ENCODE data around the gene CD6.

CD6 gene

GRCh38 chr11:60971520-60971919 is at the start of gene CD6:
Gene CD6, plus strand, starts transcription at chr11:60971680. Its CDS starts 186 bp downstream, at chr11:60971866.
- no peaks in the 10 kb centered on the region for H3K9me3 ChIP-seq (ENCODE audit: control insufficient read depth, low read length)
- H3K9ac ChIP-seq (ENCODE audit: low read length): peak within 1 kb of the TSS; percentile 18
- H3K36me3 ChIP-seq (ENCODE audit: control insufficient read depth, insufficient read depth, low read length): no peaks in the 10 kb centered on the region
- no peak within 1 kb of the TSS for H3K4me3 ChIP-seq (ENCODE audit: low read length)
- H3K27me3 ChIP-seq (ENCODE audit: control insufficient read depth, insufficient read depth, low read length): no peaks in the 10 kb centered on the region
- H3K4me1 ChIP-seq (ENCODE audit: control insufficient read depth, insufficient read depth, low read length): peaks cover 8% of the 10 kb centered on the region

GRCh38 chr11:60921777-60922335 is 49.6 kb upstream of the CD6 start:
- Histone ChIP-seq H3K4me1 (ENCODE audit: control insufficient read depth, insufficient read depth, low read length) (peaks cover 12% of the 10 kb centered on the region), H3K9me3 (ENCODE audit: control insufficient read depth, low read length) (no peaks in the 10 kb centered on the region), H3K4me3 (ENCODE audit: low read length) (no peak overlapping the region), H3K9ac (ENCODE audit: low read length) (no peak overlapping the region), H3K36me3 (ENCODE audit: control insufficient read depth, insufficient read depth, low read length) (peaks cover 7% of the 10 kb centered on the region), H3K27me3 (ENCODE audit: control insufficient read depth, insufficient read depth, low read length) (peaks cover 19% of the 10 kb centered on the region)

GRCh38 chr11:60922906-60923305 is 48.6 kb upstream of the CD6 start:
- H3K4me1 ChIP-seq (ENCODE audit: control insufficient read depth, insufficient read depth, low read length): peaks cover 17% of the 10 kb centered on the region
- H3K27me3 ChIP-seq (ENCODE audit: control insufficient read depth, insufficient read depth, low read length): peaks cover 25% of the 10 kb centered on the region
- no peak overlapping the region for H3K9ac ChIP-seq (ENCODE audit: low read length)
- H3K9me3 ChIP-seq (ENCODE audit: control insufficient read depth, low read length): no peaks in the 10 kb centered on the region
- no peak overlapping the region for H3K4me3 ChIP-seq (ENCODE audit: low read length)
- peaks cover 7% of the 10 kb centered on the region for H3K36me3 ChIP-seq (ENCODE audit: control insufficient read depth, insufficient read depth, low read length)

GRCh38 chr11:60923326-60923725 is 48.2 kb upstream of the CD6 start:
- Histone ChIP-seq H3K27me3 (ENCODE audit: control insufficient read depth, insufficient read depth, low read length) (peaks cover 25% of the 10 kb centered on the region), H3K9ac (ENCODE audit: low read length) (no peak overlapping the region), H3K36me3 (ENCODE audit: control insufficient read depth, insufficient read depth, low read length) (peaks cover 7% of the 10 kb centered on the region), H3K4me1 (ENCODE audit: control insufficient read depth, insufficient read depth, low read length) (peaks cover 17% of the 10 kb centered on the region), H3K9me3 (ENCODE audit: control insufficient read depth, low read length) (no peaks in the 10 kb centered on the region), H3K4me3 (ENCODE audit: low read length) (no peak overlapping the region)

GRCh38 chr11:60923800-60924109 is 47.7 kb upstream of the CD6 start:
- H3K27me3 ChIP-seq (ENCODE audit: control insufficient read depth, insufficient read depth, low read length): peaks cover 25% of the 10 kb centered on the region
- H3K9ac ChIP-seq (ENCODE audit: low read length): no peak overlapping the region
- no peaks in the 10 kb centered on the region for H3K9me3 ChIP-seq (ENCODE audit: control insufficient read depth, low read length)
- H3K4me3 ChIP-seq (ENCODE audit: low read length): no peak overlapping the region
- H3K4me1 ChIP-seq (ENCODE audit: control insufficient read depth, insufficient read depth, low read length): peaks cover 17% of the 10 kb centered on the region
- H3K36me3 ChIP-seq (ENCODE audit: control insufficient read depth, insufficient read depth, low read length): peaks cover 7% of the 10 kb centered on the region

GRCh38 chr11:60924110-60924905 is 47.2 kb upstream of the CD6 start, which contains the start of gene TMEM132A:
Gene TMEM132A, plus strand, starts transcription at chr11:60924460. Its CDS starts 174 bp downstream, at chr11:60924634.
- H3K9ac ChIP-seq (ENCODE audit: low read length): peak within 1 kb of the TSS; percentile 7
- peaks cover 25% of the 10 kb centered on the region for H3K27me3 ChIP-seq (ENCODE audit: control insufficient read depth, insufficient read depth, low read length)
- no peaks in the 10 kb centered on the region for H3K9me3 ChIP-seq (ENCODE audit: control insufficient read depth, low read length)
- H3K4me3 ChIP-seq (ENCODE audit: low read length): peak within 1 kb of the TSS; percentile 25
- peaks cover 17% of the 10 kb centered on the region for H3K4me1 ChIP-seq (ENCODE audit: control insufficient read depth, insufficient read depth, low read length)
- H3K36me3 ChIP-seq (ENCODE audit: control insufficient read depth, insufficient read depth, low read length): peaks cover 7% of the 10 kb centered on the region

- Histone ChIP-seq H3K4me3 (ENCODE audit: low read length) (peak overlapping the region; percentile 25), H3K4me1 (ENCODE audit: control insufficient read depth, insufficient read depth, low read length) (peaks cover 17% of the 10 kb centered on the region), H3K9ac (ENCODE audit: low read length) (no peak overlapping the region), H3K9me3 (ENCODE audit: control insufficient read depth, low read length) (no peaks in the 10 kb centered on the region), H3K27me3 (ENCODE audit: control insufficient read depth, insufficient read depth, low read length) (peaks cover 25% of the 10 kb centered on the region), H3K36me3 (ENCODE audit: control insufficient read depth, insufficient read depth, low read length) (peaks cover 7% of the 10 kb centered on the region)
These were observed 46.3 kb upstream of the CD6 start for GRCh38 chr11:60924906-60925853.

- Histone ChIP-seq H3K4me1 (ENCODE audit: control insufficient read depth, insufficient read depth, low read length) (peaks cover 17% of the 10 kb centered on the region), H3K9me3 (ENCODE audit: control insufficient read depth, low read length) (no peaks in the 10 kb centered on the region), H3K9ac (ENCODE audit: low read length) (no peak overlapping the region), H3K4me3 (ENCODE audit: low read length) (no peak overlapping the region), H3K36me3 (ENCODE audit: control insufficient read depth, insufficient read depth, low read length) (peaks cover 7% of the 10 kb centered on the region), H3K27me3 (ENCODE audit: control insufficient read depth, insufficient read depth, low read length) (peaks cover 25% of the 10 kb centered on the region)
These were observed 45.6 kb upstream of the CD6 start for GRCh38 chr11:60925868-60926267.

- H3K9me3 ChIP-seq (ENCODE audit: control insufficient read depth, low read length): no peaks in the 10 kb centered on the region
- peaks cover 25% of the 10 kb centered on the region for H3K27me3 ChIP-seq (ENCODE audit: control insufficient read depth, insufficient read depth, low read length)
- peaks cover 17% of the 10 kb centered on the region for H3K4me1 ChIP-seq (ENCODE audit: control insufficient read depth, insufficient read depth, low read length)
- H3K9ac ChIP-seq (ENCODE audit: low read length): no peak overlapping the region
- no peak overlapping the region for H3K4me3 ChIP-seq (ENCODE audit: low read length)
- peaks cover 7% of the 10 kb centered on the region for H3K36me3 ChIP-seq (ENCODE audit: control insufficient read depth, insufficient read depth, low read length)
These were observed 45.0 kb upstream of the CD6 start for GRCh38 chr11:60926500-60926899.

- no peaks in the 10 kb centered on the region for H3K9me3 ChIP-seq (ENCODE audit: control insufficient read depth, low read length)
- H3K36me3 ChIP-seq (ENCODE audit: control insufficient read depth, insufficient read depth, low read length): peaks cover 6% of the 10 kb centered on the region
- H3K27me3 ChIP-seq (ENCODE audit: control insufficient read depth, insufficient read depth, low read length): peaks cover 25% of the 10 kb centered on the region
- no peak overlapping the region for H3K9ac ChIP-seq (ENCODE audit: low read length)
- no peak overlapping the region for H3K4me3 ChIP-seq (ENCODE audit: low read length)
- H3K4me1 ChIP-seq (ENCODE audit: control insufficient read depth, insufficient read depth, low read length): peaks cover 17% of the 10 kb centered on the region
These were observed 44.4 kb upstream of the CD6 start for GRCh38 chr11:60927061-60927592.

- Histone ChIP-seq H3K9ac (ENCODE audit: low read length) (no peak overlapping the region), H3K27me3 (ENCODE audit: control insufficient read depth, insufficient read depth, low read length) (peaks cover 25% of the 10 kb centered on the region), H3K36me3 (ENCODE audit: control insufficient read depth, insufficient read depth, low read length) (peaks cover 1% of the 10 kb centered on the region), H3K4me1 (ENCODE audit: control insufficient read depth, insufficient read depth, low read length) (peaks cover 17% of the 10 kb centered on the region), H3K9me3 (ENCODE audit: control insufficient read depth, low read length) (no peaks in the 10 kb centered on the region), H3K4me3 (ENCODE audit: low read length) (no peak overlapping the region)
These were observed 43.9 kb upstream of the CD6 start for GRCh38 chr11:60927600-60927999.

All from mucosa of stomach (tissue), 1 donor.